Measurements from ENCODE around the gene RLN3. TPM values are rescaled to one million over a fixed set of nuclear protein-coding genes. Genes with fewer than 3 reads are reported as not detected.
A peak's percentile ranks its signal among the peaks of the same experiment; 100 is the strongest.

Gene RLN3
- total and polyA plus RNA-seq, 9 of the 15 experiments (the other 6 are each of a cell fraction or from before 2014, with no cell fraction given) = 0.31 to 1.2 (median 0.71) TPM; not detected in 6

DNA sequence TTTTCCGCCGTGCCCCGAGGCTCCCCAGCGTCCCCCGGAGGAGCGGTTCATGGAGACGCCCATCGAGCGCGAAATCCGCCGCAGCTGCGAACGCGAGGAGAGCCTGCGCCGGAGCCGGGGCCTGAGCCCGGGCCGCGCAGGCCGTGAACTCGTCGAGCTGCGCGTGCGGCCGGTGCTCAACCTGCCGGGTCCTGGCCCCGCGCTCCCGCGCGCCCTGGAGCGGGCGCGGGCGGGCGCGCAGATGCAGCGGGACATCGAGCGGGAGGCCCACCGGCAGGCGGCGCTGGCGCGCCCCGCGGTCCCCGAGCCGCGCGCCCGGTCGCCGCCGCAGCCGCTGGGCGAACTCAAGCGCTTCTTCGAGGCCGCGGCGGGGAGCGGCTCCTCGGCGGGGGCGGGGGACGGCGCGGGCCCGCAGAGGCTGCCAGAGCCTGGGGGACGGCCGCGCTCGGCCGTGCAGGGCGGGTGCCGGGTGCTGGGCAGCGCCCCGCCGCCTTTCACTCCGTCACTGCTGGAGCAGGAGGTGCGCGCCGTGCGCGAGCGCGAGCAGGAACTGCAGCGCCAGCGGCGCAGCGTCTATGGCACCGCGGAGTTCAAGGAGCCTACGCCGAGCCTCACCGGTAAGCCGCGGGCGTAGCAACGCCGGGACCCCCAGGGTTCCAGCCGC lies 45.4 kb downstream of the RLN3 start (continued):
- TF ChIP-seq ARHGAP35 (IDR thresholded peaks at IDR 0.05; ENCODE audit: partially characterized antibody) = no peak
- TF ChIP-seq, protein P1, sequence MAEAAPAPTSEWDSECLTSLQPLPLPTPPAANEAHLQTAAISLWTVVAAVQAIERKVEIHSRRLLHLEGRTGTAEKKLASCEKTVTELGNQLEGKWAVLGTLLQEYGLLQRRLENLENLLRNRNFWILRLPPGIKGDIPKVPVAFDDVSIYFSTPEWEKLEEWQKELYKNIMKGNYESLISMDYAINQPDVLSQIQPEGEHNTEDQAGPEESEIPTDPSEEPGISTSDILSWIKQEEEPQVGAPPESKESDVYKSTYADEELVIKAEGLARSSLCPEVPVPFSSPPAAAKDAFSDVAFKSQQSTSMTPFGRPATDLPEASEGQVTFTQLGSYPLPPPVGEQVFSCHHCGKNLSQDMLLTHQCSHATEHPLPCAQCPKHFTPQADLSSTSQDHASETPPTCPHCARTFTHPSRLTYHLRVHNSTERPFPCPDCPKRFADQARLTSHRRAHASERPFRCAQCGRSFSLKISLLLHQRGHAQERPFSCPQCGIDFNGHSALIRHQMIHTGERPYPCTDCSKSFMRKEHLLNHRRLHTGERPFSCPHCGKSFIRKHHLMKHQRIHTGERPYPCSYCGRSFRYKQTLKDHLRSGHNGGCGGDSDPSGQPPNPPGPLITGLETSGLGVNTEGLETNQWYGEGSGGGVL (CRISPR knock-in tag; IDR thresholded peaks at IDR 0.05) = no peak
- TF ChIP-seq RB1 (IDR thresholded peaks at IDR 0.05; ENCODE audit: low read depth) = peak; percentile 98
- no peak for TF ChIP-seq MECOM (CRISPR knock-in tag; IDR thresholded peaks at IDR 0.05)
- TF ChIP-seq ZNF717 (CRISPR knock-in tag; IDR thresholded peaks at IDR 0.05) = no peak
- TF ChIP-seq, protein P2, sequence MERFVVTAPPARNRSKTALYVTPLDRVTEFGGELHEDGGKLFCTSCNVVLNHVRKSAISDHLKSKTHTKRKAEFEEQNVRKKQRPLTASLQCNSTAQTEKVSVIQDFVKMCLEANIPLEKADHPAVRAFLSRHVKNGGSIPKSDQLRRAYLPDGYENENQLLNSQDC (CRISPR knock-in tag; IDR thresholded peaks at IDR 0.05) = no peak
- no peak for TF ChIP-seq KAT8 (IDR thresholded peaks at IDR 0.05; ENCODE audit: low read depth)
- TF ChIP-seq, protein P3, sequence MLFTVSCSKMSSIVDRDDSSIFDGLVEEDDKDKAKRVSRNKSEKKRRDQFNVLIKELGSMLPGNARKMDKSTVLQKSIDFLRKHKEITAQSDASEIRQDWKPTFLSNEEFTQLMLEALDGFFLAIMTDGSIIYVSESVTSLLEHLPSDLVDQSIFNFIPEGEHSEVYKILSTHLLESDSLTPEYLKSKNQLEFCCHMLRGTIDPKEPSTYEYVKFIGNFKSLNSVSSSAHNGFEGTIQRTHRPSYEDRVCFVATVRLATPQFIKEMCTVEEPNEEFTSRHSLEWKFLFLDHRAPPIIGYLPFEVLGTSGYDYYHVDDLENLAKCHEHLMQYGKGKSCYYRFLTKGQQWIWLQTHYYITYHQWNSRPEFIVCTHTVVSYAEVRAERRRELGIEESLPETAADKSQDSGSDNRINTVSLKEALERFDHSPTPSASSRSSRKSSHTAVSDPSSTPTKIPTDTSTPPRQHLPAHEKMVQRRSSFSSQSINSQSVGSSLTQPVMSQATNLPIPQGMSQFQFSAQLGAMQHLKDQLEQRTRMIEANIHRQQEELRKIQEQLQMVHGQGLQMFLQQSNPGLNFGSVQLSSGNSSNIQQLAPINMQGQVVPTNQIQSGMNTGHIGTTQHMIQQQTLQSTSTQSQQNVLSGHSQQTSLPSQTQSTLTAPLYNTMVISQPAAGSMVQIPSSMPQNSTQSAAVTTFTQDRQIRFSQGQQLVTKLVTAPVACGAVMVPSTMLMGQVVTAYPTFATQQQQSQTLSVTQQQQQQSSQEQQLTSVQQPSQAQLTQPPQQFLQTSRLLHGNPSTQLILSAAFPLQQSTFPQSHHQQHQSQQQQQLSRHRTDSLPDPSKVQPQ (CRISPR knock-in tag; IDR thresholded peaks at IDR 0.05; ENCODE audit: borderline replicate concordance) = no peak
- TF ChIP-seq LEF1 (IDR thresholded peaks at IDR 0.05) = no peak
- no peak for TF ChIP-seq POU5F1 (IDR thresholded peaks at IDR 0.05; ENCODE audit: borderline replicate concordance, low read depth, low read length, partially characterized antibody)
- no peak for TF ChIP-seq POLR3G (IDR thresholded peaks at IDR 0.05; ENCODE audit: extremely low read depth, insufficient read length, insufficient replicate concordance)
- TF ChIP-seq, protein P4, sequence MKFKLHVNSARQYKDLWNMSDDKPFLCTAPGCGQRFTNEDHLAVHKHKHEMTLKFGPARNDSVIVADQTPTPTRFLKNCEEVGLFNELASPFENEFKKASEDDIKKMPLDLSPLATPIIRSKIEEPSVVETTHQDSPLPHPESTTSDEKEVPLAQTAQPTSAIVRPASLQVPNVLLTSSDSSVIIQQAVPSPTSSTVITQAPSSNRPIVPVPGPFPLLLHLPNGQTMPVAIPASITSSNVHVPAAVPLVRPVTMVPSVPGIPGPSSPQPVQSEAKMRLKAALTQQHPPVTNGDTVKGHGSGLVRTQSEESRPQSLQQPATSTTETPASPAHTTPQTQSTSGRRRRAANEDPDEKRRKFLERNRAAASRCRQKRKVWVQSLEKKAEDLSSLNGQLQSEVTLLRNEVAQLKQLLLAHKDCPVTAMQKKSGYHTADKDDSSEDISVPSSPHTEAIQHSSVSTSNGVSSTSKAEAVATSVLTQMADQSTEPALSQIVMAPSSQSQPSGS (CRISPR knock-in tag; IDR thresholded peaks at IDR 0.05) = no peak
- no peak for TF ChIP-seq RUNX1 (IDR thresholded peaks at IDR 0.05; ENCODE audit: low read depth)
- TF ChIP-seq TOE1 (IDR thresholded peaks at IDR 0.05; ENCODE audit: borderline replicate concordance) = no peak
- TF ChIP-seq TOE1 (CRISPR knock-in tag; IDR thresholded peaks at IDR 0.05; ENCODE audit: borderline replicate concordance, low read depth) = no peak
- no peak for TF ChIP-seq RFX5 (IDR thresholded peaks at IDR 0.05; ENCODE audit: low read depth, low read length)
- no peak for TF ChIP-seq ZNF143 (CRISPR knock-in tag; IDR thresholded peaks at IDR 0.05)
- TF ChIP-seq CHD2 (IDR thresholded peaks at IDR 0.05; ENCODE audit: low read depth, low read length) = no peak
- TF ChIP-seq EZH2 (IDR thresholded peaks at IDR 0.05; ENCODE audit: borderline replicate concordance, low read depth, low read length) = no peak
- no peak for TF ChIP-seq SOX6 (IDR thresholded peaks at IDR 0.05)
- TF ChIP-seq, protein P5, sequence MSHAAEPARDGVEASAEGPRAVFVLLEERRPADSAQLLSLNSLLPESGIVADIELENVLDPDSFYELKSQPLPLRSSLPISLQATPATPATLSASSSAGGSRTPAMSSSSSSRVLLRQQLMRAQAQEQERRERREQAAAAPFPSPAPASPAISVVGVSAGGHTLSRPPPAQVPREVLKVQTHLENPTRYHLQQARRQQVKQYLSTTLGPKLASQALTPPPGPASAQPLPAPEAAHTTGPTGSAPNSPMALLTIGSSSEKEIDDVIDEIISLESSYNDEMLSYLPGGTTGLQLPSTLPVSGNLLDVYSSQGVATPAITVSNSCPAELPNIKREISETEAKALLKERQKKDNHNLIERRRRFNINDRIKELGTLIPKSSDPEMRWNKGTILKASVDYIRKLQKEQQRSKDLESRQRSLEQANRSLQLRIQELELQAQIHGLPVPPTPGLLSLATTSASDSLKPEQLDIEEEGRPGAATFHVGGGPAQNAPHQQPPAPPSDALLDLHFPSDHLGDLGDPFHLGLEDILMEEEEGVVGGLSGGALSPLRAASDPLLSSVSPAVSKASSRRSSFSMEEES (CRISPR knock-in tag; IDR thresholded peaks at IDR 0.05) = no peak
- TF ChIP-seq NR2F6 (CRISPR knock-in tag; IDR thresholded peaks at IDR 0.05) = no peak

Data from K562 (cell line).